Measurements from ENCODE around the gene MYLIP. TPM values are rescaled to one million over a fixed set of nuclear protein-coding genes. Genes with fewer than 3 reads are reported as not detected.

Gene MYLIP
- total RNA-seq, 2 experiments from 2014 or later, result 17.3 to 17.6 TPM

DNA sequence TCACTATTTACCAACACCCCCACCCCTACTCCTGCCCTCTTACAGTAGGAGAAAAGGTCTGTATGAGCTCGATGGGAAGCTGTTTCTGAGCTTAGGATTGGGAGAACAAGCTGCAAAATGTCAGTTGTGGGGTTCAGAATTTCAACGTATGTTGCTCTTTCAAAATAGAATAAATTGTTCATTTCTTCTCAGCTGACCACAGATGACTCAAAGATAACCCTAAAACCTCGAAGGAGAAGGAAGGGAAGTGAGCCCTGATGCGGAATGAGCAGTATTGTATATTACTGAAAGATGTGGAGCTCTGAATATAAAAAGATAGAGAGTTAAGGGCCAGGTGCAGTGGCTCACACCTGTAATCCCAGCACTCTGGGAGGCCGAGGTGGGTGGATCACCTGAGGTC, 35.9 kb upstream of the MYLIP start:
- ChIA-PET CTCF (interaction anchor here (1.0 kb wide), 1 partner anchor 90 kb away, joined by 3 read pairs; no protein-coding TSS in a partner anchor), POLR2A (no interaction called here)
- H3K4me3 Mint-ChIP-seq, result no peak overlapping the region
- DNase-seq (no peak), ATAC-seq (no peak)
- no peaks in the 10 kb centered on the region for H3K9me3 Mint-ChIP-seq (ENCODE audit: insufficient read depth)
- peaks cover 3% of the 10 kb centered on the region for H3K4me1 Mint-ChIP-seq (ENCODE audit: low read depth)
- peaks cover 4% of the 10 kb centered on the region for H3K27me3 Mint-ChIP-seq (ENCODE audit: low read depth)
- H3K36me3 Mint-ChIP-seq (ENCODE audit: low read depth), result peaks cover 2% of the 10 kb centered on the region
- H3K27ac Mint-ChIP-seq, result no peak overlapping the region

DNA sequence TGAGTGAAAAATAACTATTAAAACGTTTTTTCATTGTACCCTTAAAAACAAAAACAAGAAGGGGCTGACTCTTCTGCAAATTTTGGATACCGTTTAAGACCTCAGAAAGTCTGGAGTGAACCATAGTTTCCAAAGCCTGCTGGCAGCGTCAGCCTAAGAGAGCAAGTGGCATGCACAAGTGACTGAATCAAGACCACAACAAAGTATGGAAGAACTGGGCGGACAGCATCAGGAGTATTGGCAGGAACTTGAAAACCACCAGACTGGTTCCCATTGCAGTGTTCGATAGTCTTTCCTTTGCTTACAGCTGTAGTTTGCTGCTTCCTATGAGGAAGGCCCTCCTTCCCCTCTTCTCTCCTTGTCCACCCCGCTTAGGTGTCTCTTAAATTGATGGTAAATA, 33.7 kb upstream of the MYLIP start:
- no peaks in the 10 kb centered on the region for H3K9me3 Mint-ChIP-seq (ENCODE audit: insufficient read depth)
- H3K36me3 Mint-ChIP-seq (ENCODE audit: low read depth), result peaks cover 2% of the 10 kb centered on the region
- H3K27ac Mint-ChIP-seq, result no peak overlapping the region
- H3K27me3 Mint-ChIP-seq (ENCODE audit: low read depth), result peaks cover 4% of the 10 kb centered on the region
- ChIA-PET CTCF (no interaction called here), POLR2A (no interaction called here)
- H3K4me1 Mint-ChIP-seq (ENCODE audit: low read depth), result peaks cover 3% of the 10 kb centered on the region
- DNase-seq (no peak), ATAC-seq (no peak)
- H3K4me3 Mint-ChIP-seq, result no peak overlapping the region

DNA sequence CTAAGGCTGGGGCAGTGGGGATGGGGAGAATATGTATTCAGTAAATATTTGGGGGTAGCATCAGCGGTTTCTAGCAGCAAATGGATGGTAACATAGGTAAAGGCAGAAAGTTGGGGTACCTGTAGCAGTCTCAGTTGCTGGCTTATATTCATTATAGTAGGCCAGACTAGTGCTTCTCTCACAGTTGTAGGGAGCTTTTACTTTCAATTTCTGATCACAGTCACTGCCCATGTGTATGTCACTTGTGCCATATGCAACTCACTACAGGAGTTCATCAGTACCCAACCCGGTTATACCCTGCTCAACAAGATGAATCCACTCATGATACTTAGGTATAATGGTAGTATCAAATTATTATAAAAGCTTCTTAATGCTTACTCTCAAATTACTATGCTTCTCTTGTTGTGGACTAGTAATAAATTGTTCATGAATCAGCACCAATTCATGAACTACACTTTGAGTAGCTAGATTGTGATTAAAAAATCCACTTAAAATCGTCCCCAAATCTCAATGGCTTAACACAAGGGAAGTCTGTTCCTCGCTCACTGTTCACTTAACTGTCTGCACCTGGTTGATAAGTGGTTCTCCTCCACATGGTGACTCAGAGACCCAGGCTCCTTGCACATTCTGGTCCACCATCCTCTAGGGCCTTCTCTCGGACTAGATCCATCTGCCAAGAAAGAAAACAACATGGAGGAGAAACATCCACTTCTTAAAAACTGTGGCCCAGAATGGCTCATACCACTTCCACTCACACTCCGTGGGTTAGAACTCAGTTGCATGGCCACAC, 31.3 kb upstream of the MYLIP start:
- Mint-ChIP-seq H3K4me1 (ENCODE audit: low read depth) (no peaks in the 10 kb centered on the region), H3K36me3 (ENCODE audit: low read depth) (no peaks in the 10 kb centered on the region), H3K27me3 (ENCODE audit: low read depth) (no peaks in the 10 kb centered on the region), H3K4me3 (no peak overlapping the region), H3K27ac (no peak overlapping the region), H3K9me3 (ENCODE audit: insufficient read depth) (no peaks in the 10 kb centered on the region)
- DNase-seq (no peak), ATAC-seq (no peak)
- CTCF ChIA-PET, result interaction anchor here (1.0 to 1.7 kb wide), 4 partner anchors 9 to 406 kb away, joined by 3 to 5 read pairs (median 4); no protein-coding TSS in a partner anchor
- POLR2A ChIA-PET, result no interaction called here

DNA sequence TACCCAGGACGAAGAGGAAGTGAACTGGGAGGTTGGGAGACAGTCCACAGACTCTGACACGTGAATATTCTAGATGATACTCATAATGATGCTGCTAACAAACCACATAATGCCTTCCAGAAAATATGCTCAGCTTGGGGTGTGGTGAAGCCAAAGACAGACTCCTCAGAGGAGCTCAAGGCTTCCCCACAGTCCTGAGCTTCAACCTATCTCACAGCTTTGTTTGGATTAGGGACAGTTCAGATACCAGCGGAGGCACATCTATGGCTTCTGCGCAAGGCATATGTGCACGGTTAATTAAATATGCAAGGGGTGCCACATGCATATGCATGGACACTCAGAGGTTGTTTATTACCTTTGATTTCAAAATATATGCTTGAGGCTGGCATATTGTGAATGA, 30.7 kb upstream of the MYLIP start:
- DNase-seq (no peak), ATAC-seq (no peak)
- no peaks in the 10 kb centered on the region for H3K36me3 Mint-ChIP-seq (ENCODE audit: low read depth)
- no peaks in the 10 kb centered on the region for H3K27me3 Mint-ChIP-seq (ENCODE audit: low read depth)
- no peak overlapping the region for H3K4me3 Mint-ChIP-seq
- no peaks in the 10 kb centered on the region for H3K9me3 Mint-ChIP-seq (ENCODE audit: insufficient read depth)
- no peak overlapping the region for H3K27ac Mint-ChIP-seq
- H3K4me1 Mint-ChIP-seq (ENCODE audit: low read depth), result no peaks in the 10 kb centered on the region
- CTCF ChIA-PET, result interaction anchor here (1.0 to 1.7 kb wide), 3 partner anchors 10 to 407 kb away, joined by 3 to 5 read pairs (median 4); no protein-coding TSS in a partner anchor
- POLR2A ChIA-PET, result no interaction called here

DNA sequence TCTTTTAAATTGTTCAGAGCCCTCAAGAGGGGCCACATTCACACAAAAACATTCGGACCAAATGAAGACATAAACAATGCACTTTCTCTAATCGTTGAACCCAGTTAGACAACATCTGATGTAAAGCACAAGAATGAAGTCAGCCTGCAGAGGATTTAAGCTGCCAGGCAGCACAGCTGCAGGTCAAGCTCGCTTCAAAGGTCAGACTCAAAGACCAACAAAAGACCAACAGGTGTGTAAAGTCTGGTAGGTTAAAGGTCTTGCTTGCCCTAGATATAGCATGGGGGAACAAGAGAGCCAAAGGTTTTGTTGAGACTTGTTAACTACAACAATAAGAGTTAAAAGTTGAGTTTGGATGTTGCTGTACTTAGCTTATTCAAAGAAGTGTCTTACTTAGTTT, 26.7 kb upstream of the MYLIP start:
- no peak for DNase-seq
- Mint-ChIP-seq H3K27me3 (ENCODE audit: low read depth) (no peaks in the 10 kb centered on the region), H3K27ac (no peak overlapping the region), H3K9me3 (ENCODE audit: insufficient read depth) (no peaks in the 10 kb centered on the region), H3K4me1 (ENCODE audit: low read depth) (no peaks in the 10 kb centered on the region), H3K4me3 (no peak overlapping the region), H3K36me3 (ENCODE audit: low read depth) (no peaks in the 10 kb centered on the region)
- ChIA-PET CTCF (no interaction called here), POLR2A (no interaction called here)
- ATAC-seq, result no peak

DNA sequence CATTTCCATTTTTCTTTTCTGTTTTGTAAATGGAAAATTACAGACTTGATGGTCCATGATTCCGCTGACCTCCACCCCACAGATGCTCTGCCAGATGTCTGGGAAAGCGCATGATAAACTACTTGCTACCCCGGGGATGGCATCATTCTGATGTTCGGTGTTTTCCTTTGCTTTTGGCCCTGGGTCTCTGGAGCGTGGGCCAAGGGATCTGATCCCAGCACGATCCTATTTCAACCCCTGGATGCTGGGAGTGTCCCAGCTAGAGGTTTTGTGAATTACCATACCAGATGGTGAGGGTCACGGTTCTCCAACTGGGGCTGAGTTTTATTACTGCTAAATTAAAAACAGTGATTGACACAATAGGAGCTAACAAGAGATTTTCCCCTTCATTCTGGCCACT, 25.2 kb upstream of the MYLIP start:
- Mint-ChIP-seq H3K36me3 (ENCODE audit: low read depth) (no peaks in the 10 kb centered on the region), H3K4me1 (ENCODE audit: low read depth) (no peaks in the 10 kb centered on the region), H3K27me3 (ENCODE audit: low read depth) (no peaks in the 10 kb centered on the region), H3K4me3 (no peak overlapping the region), H3K27ac (no peak overlapping the region), H3K9me3 (ENCODE audit: insufficient read depth) (no peaks in the 10 kb centered on the region)
- ChIA-PET CTCF (no interaction called here), POLR2A (no interaction called here)
- DNase-seq (no peak), ATAC-seq (no peak)

DNA sequence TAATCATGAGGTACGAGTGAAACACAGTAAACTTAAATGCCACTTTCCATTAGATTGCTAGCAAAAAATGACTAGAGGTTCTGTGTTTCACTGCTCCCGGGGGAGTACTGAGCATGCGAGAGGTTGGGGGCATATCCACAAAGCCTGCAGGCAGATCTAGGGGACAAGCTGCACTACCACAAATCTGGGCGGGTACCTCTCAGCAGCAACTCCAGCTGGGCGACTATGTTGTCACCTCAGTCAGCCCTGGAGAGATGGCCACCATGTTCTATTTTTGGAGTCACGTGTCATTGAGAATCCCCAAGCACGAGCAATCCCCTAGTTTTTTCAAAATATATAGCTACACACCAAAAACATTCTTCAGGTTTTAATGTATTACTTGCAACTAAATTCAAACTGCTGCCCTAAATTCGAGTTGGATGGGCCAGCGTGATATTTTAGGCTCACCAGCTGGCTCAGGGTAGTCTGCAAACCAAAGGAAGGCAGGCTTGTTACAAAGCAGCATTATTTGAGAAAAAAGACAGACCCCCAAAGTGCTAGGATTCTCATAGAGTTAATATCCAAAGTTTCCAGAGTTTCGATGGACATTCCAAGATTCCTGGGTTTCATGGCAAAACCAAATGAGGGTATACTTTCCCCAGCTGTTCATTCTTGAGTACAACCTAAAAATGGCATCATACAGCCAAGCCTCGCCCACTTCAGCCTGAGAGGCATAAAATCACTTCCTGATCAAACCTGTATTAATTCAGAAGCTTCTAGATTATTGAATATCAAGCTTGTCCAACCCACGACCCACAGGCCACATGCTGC, 24.1 kb upstream of the MYLIP start:
- H3K36me3 Mint-ChIP-seq (ENCODE audit: low read depth), result no peaks in the 10 kb centered on the region
- H3K27ac Mint-ChIP-seq, result no peak overlapping the region
- H3K4me1 Mint-ChIP-seq (ENCODE audit: low read depth), result no peaks in the 10 kb centered on the region
- ATAC-seq (no peak), DNase-seq (no peak)
- H3K27me3 Mint-ChIP-seq (ENCODE audit: low read depth), result no peaks in the 10 kb centered on the region
- CTCF ChIA-PET, result interaction anchor here (1.0 kb wide), 1 partner anchor 78 kb away, joined by 3 read pairs; no protein-coding TSS in a partner anchor
- POLR2A ChIA-PET, result no interaction called here
- H3K4me3 Mint-ChIP-seq, result no peak overlapping the region
- H3K9me3 Mint-ChIP-seq (ENCODE audit: insufficient read depth), result no peaks in the 10 kb centered on the region

DNA sequence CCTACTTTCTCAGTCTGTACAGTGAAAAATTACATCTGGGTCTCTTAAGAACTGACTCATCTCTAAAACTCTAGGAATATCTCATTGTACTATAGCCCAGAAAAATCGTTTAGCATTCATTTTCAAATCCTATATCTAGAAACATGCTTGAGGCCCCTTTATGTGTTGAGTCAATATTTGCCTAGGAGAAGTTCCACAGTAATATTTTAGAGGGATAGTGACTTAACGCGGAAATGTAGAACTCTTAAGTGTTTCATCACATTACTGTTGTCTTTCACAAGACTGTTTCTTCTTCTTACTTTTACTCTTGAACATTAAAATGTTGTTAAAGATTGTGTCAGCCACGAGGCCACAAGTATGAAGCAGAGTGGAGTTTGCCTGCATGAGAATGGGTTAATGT, 23.0 kb upstream of the MYLIP start:
- ATAC-seq, result no peak
- CTCF ChIA-PET, result interaction anchor here (1.0 kb wide), 1 partner anchor 77 kb away, joined by 3 read pairs; no protein-coding TSS in a partner anchor

DNA sequence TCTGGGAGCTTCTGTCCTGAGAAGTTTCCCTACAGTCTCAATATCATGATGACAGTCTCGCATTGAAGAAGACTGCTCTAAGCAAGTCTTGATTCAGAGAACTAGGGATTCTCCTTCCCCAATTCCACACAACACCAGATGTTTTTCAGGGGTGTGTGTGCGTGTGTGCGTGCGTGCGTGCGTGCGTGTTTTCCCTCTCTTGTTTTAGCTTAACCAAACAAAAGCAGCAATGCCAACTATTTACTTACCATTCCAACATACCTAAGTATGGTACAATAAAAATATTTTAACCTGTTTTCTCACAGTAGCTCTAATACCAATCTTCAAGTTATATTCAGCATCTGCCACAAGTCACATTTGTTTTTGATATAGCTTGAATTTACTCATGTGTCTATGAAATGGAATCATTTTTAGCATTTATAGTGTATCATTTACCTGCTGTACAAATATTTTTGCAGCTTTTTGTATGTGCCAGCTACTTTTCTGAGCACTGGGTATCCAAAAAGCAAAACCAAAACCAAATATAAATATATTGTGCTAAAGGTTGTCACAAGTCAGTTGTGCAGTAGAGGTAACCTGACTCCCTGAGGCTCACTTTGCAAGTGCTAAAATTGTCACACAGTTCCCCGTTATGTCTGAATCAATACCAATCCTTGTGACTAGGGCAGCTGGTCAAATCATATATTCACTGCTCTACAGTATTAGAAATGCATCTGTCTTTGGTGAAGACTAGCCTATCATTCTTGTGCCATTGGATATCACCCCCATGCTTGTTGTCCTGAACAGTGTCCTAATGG, 21.7 kb upstream of the MYLIP start:
- ATAC-seq (no peak), DNase-seq (no peak)
- Mint-ChIP-seq H3K36me3 (ENCODE audit: low read depth) (no peaks in the 10 kb centered on the region), H3K27me3 (ENCODE audit: low read depth) (no peaks in the 10 kb centered on the region), H3K4me3 (no peak overlapping the region), H3K27ac (no peak overlapping the region), H3K4me1 (ENCODE audit: low read depth) (no peaks in the 10 kb centered on the region), H3K9me3 (ENCODE audit: insufficient read depth) (no peaks in the 10 kb centered on the region)
- ChIA-PET POLR2A (interaction anchor here (0.6 kb wide), 1 partner anchor 277 kb away, joined by 3 read pairs; no protein-coding TSS in a partner anchor), CTCF (interaction anchor here (1.1 kb wide), 1 partner anchor 77 kb away, joined by 3 read pairs; no protein-coding TSS in a partner anchor)

More for the DNA sequence above, 23.0 kb upstream of the MYLIP start:
- no peak overlapping the region for H3K27ac Mint-ChIP-seq
- POLR2A ChIA-PET, result no interaction called here
- H3K4me1 Mint-ChIP-seq (ENCODE audit: low read depth), result no peaks in the 10 kb centered on the region
- no peaks in the 10 kb centered on the region for H3K36me3 Mint-ChIP-seq (ENCODE audit: low read depth)
- H3K9me3 Mint-ChIP-seq (ENCODE audit: insufficient read depth), result no peaks in the 10 kb centered on the region
- DNase-seq, result no peak
- no peaks in the 10 kb centered on the region for H3K27me3 Mint-ChIP-seq (ENCODE audit: low read depth)
- no peak overlapping the region for H3K4me3 Mint-ChIP-seq

DNA sequence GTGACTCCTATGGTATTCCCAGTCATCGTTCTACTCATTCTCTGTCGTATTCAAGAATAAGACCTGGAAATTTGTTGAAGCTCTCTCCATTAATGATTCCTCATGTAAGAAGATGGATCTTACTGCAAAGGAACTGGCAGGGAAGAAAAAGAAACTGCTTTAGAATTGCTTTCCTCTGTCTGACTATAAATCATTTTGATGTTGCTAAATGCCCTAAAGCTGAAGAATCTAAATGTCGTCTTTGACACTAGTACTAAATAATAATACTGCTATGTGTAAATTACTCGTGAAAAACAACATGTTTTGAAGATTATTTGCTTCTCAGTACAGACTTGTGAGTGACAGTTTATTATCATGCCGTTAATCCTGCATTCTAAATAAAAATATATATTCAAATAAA, 20.5 kb upstream of the MYLIP start:
- H3K27me3 Mint-ChIP-seq (ENCODE audit: low read depth), result no peaks in the 10 kb centered on the region
- no peaks in the 10 kb centered on the region for H3K4me1 Mint-ChIP-seq (ENCODE audit: low read depth)
- no peak overlapping the region for H3K27ac Mint-ChIP-seq
- ChIA-PET POLR2A (no interaction called here), CTCF (no interaction called here)
- DNase-seq, result no peak
- H3K36me3 Mint-ChIP-seq (ENCODE audit: low read depth), result no peaks in the 10 kb centered on the region
- H3K9me3 Mint-ChIP-seq (ENCODE audit: insufficient read depth), result no peaks in the 10 kb centered on the region
- no peak for ATAC-seq
- H3K4me3 Mint-ChIP-seq, result no peak overlapping the region

DNA sequence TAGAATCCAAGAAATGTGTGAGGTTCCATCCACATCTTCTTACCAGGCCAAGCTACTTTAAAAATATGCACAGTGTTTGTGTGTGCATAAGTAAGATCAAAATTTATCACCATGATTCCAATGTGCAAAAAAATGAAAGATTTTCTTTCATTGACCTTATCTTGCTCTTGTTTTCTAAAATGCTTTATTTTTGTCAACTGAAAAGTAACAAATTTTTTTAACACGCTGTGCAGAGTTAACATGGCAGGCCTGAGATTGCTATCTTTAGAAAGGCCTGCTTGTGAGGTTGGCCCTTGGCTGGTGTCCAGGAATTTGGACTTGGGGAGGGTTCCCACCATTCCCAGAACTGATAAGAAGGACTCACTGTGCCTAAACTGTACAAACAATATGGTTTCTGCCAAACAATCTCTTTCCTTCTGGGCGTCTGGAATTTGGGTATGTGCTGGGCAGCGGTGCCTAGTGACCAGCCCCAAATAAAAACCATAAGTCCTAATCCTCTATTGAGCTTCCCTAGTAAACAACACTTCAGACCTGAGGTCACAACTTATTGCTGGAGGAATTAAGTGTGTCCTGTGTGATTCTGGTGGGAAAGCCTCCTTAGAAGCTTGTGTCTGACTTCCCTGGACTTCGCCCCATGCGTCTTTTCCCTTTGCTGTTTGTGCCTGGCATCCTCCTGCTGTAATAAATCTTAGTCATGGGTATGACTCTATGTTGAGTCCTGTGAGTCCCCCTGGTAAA, 19.8 kb upstream of the MYLIP start:
- ChIA-PET POLR2A (no interaction called here), CTCF (no interaction called here)
- peaks cover 4% of the 10 kb centered on the region for H3K27me3 Mint-ChIP-seq (ENCODE audit: low read depth)
- DNase-seq (no peak), ATAC-seq (no peak)
- no peaks in the 10 kb centered on the region for H3K36me3 Mint-ChIP-seq (ENCODE audit: low read depth)
- H3K4me1 Mint-ChIP-seq (ENCODE audit: low read depth), result no peaks in the 10 kb centered on the region
- H3K9me3 Mint-ChIP-seq (ENCODE audit: insufficient read depth), result no peaks in the 10 kb centered on the region
- H3K4me3 Mint-ChIP-seq, result no peak overlapping the region
- H3K27ac Mint-ChIP-seq, result no peak overlapping the region
